GM23248 (cell line): ENCODE measurements around the gene CLIC4.

Experiments
- EZH2 ChIP-seq: fragments of 200-600 bp; sonication (generic); IDR thresholded peaks from 2 replicates; pipeline ENCODE4 v1.6.1; 2018; ENCODE audit warnings: antibody characterized with exemption, mild to moderate bottlenecking; ENCODE audit not compliant: insufficient read depth, poor library complexity, severe bottlenecking
- EZH2phosphoT487 ChIP-seq: fragments of 200-600 bp; sonication (generic); IDR thresholded peaks from 2 replicates; pipeline ENCODE4 v1.6.1; 2018; ENCODE audit warnings: antibody characterized with exemption, moderate library complexity, mild to moderate bottlenecking, low read depth; ENCODE audit not compliant: insufficient read depth

DNA sequence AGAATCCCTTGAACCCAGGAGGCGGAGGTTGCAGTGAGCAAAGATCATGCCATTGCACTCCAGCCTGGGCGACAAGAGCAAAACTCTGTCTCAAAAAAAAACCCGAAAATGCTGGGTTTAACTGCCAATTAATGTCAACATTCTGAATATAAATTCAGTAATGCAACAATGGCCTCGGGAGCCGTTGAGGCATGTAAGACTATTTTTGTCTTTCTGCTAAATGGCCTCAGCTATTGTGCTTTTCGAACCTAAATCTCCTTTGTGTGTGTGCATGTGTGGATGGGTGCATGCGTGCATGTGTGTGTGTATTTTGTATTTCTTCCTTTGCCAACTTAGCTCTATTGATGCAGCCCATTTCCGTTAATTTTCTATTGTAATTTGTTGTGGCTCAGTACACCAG is 31.6 kb downstream of the CLIC4 start:
- no peak for TF ChIP-seq EZH2phosphoT487
- TF ChIP-seq EZH2: no peak
